Activated T-helper 1 cell treated with anti-CD3 and anti-CD28 coated beads, Interleukin-2, amount 50 U/mL, for 16 hours (primary cell): ENCODE data around the gene ZNF318.
"Not testable (repeated sequence)": the region's sequence is repeated elsewhere in the genome, so short reads cannot be mapped to it uniquely, and the experiment has no call there.

ENCODE experiments used
- DNase-seq, 2 donors: peaks; one replicate each; pipeline ENCODE4 v3.0.0-alpha.2; 2020; ENCODE audit warnings: low read depth in 1 of 2, low spot score in 1 of 2

ZNF318 gene

GRCh38 chr6:43336382-43336781 lies 33.1 kb downstream of the ZNF318 start:
- no peak for DNase-seq

- no peak for DNase-seq
These were observed 34.0 kb downstream of the ZNF318 start for GRCh38 chr6:43335469-43335868.

- no peak for DNase-seq
These were observed 34.9 kb downstream of the ZNF318 start for GRCh38 chr6:43334466-43335095.

DNA sequence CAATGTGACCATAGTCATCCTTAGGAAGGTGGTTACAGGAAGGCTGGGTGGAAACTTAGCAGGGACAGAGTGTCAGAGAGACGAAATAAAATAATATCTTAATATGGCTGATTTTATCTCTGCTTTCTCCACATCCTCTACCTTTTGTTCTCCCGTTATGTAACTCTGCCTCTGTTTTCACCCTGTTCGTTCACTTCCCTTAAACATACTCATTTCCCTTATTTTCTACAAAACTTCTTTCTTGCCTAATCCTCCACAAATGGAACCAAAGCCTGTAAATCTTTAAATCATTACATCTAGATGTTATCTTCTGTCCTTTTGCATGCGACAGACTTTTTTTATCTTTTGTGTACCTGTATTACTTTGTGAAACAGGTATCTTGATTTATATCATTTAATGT lies 37.6 kb downstream of the ZNF318 start:
- DNase-seq: no peak

DNA sequence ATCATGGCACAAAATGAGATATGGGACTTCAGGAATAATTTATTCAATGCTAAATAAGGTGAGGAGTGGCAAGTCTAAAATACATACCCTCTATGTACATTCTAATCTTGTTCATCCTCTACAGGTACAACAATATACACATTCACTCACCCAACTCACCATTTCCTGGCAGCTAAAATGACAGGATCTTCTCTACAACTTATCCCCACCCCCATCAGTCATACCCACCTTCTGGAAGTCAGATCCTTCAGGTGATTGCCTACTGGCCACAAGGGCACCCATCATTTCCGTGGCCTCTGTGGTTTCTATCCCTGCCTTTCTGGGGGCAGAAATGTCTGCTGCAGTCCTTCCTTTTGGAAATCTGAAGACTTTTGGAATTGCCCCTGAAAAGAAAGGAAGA lies 38.0 kb downstream of the ZNF318 start:
- no peak for DNase-seq

- DNase-seq: no peak
These were observed 40.9 kb downstream of the ZNF318 start for GRCh38 chr6:43328528-43328927.

DNA sequence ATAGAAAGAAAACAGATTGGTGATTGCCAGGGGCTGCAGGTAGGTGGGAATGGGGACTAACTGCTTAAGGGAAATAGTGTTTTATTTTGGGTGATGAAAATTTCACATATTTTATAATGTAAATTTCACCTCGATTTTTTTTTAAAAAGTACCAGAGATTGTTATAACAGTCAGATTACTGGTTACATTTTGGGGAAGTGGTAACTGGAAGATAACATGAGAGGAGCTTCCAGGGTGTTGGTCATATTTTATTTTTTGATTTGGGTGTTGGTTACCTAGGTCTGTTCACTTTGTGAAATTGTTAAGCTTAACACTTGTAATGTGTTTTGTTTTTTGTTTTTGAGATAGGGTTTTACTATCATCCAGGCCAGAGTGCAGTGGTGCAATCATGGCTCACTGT lies 43.6 kb downstream of the ZNF318 start:
- DNase-seq: no peak

DNA sequence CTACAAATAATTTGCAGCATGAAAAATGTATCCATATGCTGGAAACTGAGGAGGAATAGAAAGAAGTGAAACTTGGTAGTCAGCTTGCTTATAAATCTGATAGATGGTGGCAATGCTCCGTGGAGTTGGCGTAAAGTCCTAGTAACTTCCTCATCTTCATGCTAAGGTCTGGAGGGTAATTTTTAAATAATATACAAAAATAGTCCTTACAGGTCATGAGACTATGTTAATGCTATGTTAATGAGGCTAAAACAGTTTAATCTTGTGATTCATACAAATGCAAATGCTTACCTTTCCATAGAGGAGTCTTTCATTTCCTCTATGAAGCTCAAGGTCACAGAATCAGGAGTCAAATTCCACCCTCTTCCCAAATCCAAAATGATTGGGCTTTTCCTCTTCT lies 51.4 kb downstream of the ZNF318 start:
- DNase-seq: no peak

- DNase-seq: no peak
These were observed 55.6 kb downstream of the ZNF318 start for GRCh38 chr6:43313813-43314212.

- no peak for DNase-seq
These were observed 57.8 kb downstream of the ZNF318 start for GRCh38 chr6:43311666-43312065.

DNA sequence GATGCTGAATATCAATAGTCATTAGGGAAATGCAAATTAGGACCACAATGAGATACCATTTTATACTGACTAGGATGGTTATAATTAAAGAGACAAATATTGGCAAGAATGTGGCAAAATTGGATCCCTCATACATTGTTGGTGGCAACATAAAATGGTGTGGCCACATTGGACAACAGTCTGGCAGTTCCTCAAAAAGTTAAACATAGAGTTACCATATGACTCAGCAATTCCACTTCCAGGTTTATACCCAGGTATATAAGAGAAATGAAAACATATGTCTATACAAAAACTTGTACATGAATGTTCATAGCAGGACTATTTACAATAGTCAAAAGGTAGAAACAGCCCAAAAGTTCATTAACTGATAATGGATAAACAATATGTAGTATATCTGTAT lies 58.8 kb downstream of the ZNF318 start:
- DNase-seq: no peak

DNA sequence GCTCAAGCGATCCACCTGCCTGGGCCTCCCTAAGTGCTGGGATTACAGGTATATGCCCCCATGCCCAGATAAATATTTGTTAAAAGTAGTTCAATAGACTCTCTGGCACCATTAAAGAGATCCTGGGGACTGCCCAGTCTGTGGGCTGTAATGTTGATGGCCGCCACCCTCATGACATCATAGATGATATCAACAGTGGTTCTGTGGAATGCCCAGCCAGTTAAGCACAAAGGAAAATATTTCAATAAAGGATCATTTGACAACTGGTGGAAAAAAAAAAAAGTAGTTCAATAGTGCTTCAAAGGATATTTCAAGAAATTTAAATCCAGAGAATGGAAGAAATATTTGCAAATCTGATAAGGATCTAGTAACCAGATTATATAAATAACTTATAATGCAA lies 59.3 kb downstream of the ZNF318 start:
- no peak for DNase-seq

- DNase-seq: no peak
These were observed 60.4 kb downstream of the ZNF318 start for GRCh38 chr6:43308990-43309477.

DNA sequence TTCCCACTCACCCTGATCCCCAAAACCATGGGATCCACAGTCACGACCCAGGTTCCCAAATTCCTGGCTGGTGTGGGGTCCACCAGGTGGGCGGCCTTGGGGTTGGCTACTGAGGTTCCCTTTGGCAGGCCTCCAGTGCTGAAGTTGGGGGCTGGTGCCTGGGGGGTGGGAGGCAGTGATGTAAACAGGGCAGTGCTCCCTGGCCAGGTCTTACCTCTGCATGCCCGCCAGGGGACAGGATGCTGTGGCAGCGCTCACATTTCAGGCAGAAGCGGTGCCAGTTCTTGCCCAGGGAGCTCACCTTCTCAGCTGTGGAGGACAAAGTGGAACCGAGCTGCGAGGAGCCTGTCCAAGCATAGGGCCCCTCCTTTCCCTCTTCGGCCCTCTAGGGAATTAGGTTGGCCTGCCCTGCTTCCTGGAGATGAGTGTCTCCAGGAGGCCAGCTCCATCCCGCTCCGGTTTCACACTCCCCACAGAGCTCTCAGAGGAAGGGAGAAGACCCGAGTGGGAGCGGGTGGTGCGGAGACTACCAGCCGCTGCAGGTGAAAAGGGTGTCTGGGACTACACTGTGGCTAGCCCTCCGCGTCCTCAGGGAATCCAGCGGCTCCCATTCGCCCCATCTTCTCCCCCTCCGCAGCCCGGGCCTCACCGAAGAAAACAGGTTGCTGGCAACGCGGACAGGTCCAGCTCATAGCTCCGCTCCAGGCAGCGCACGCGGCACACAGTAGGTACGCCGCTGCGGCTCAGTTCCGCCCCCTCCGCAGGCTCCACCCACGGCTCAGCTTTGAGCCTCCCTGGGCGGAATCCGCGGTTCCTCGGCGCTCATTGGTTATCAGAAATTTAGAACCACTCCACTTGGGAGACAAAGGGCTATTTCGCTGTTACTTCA lies 61.1 kb downstream of the ZNF318 start, which contains the start of gene CRIP3:
Gene CRIP3 (minus strand): TSS at position 726 of the 889 bp plus-strand sequence. CDS start 34 bp downstream, at position 692.
- DNase-seq: peak in 1 of 2 donors; percentile 11

DNA sequence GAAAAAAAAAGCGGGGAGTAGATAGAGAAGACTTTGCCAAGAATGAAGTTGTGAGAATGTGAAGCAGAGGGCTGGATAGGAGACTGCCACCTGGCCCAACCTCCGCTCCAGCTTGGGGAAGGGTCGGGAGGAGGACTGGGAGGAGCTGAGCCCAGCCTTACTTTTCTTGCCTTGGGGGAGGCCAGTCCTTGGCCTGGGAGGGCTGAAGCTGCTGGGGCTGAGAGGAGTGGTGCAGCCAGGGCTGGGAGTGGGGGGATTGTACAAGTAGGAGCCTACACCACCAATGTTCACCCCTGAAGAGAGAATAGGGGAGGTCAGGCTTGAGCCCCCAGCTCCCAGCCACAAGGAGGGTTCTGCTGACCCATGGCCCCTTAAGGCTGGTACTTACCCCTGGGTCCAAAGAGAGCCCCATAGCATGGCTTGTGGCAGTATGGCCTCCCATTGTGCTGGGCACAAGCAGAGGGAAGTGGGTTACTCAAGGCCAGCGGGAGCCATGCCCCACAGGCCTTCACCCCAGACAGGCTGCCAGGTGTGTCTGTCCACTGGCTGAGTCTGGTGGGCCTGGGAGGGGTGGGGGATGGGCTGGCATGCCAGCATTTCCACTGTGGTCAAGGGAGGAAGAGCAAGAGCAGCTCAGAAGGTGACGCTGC lies 61.9 kb downstream of the ZNF318 start:
- DNase-seq: no peak

DNA sequence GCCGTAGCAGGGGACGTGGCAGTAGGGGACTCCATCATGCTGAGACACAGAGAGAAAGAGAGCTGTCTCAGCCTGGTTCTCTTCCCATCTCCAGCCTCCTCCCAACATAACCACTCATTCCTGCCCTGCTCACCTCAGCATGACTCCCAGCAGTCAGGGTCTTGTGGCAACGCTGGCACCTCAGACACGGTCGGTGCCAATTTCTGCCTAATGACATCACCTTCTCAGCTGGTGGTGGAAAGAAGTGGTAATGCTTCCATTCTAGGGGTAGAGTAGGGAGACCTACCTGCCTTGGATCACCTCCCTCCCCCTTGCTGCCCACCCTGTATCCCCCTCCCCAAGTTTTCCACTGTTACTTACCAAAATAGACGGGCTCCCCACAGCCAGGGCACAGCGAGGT lies 63.4 kb downstream of the ZNF318 start:
- no peak for DNase-seq

DNA sequence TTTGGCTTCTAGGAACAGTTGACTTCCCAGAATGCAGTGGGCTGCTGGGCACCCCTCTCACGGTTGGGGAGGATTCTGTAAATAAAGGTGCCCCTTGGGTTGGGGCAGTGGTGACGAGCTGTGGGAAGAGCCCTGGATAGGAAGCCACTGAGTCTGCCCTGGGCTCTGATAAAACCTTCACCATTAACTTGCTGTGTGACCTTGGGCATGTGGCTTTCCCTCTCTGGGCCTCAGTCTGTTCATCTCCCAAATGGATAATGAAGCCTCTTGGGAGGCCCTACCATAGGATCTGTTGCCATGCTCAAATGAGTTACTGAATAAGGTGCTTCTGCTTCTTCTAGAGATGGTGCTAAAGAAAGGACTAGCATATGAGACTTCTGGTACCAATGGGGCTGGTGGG lies 64.6 kb downstream of the ZNF318 start:
- no peak for DNase-seq

GRCh38 chr6:43304361-43304760 lies 65.1 kb downstream of the ZNF318 start:
- no peak for DNase-seq

DNA sequence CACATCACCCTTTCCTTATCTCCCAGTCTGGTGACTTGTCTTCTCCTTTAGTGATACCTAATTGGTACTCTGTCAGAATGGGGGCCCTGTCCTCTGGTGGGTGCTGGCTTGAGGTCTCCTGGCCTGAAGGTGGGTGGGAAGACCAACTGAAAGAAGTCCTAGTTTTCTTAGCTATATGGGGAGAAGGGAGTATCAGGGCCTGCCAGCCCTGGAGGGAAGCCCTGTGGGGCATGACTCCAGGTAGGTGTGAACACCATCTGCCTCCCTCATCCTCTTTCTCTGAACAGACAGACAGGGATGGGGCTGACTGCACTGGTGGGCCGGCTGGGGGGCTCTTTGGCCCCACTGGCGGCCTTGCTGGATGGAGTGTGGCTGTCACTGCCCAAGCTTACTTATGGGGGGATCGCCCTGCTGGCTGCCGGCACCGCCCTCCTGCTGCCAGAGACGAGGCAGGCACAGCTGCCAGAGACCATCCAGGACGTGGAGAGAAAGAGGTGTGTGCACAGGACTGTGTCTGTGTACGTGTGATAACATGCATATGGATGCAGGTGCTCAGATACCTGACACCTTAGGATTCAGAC lies 65.6 kb downstream of the ZNF318 start:
- no peak for DNase-seq

DNA sequence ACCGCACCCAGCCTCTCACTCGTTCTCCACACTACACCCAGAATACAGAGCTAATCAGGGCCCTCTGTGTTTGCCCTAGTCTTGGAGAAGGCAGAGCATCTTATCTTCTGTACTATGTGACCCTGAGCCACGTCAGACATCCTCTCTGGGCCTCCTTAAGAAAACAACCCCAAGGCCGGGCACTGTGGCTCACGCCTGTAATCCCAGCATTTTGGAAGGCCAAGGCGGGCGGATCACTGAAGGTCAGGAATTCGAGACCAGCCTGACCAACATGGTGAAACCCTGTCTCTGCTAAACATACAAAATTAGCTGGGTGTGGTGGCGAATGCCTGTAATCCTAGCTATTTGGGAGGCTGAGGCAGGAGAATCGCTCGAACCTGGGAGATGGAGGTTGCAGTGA lies 66.4 kb downstream of the ZNF318 start:
- not testable (repeated sequence) for DNase-seq

GRCh38 chr6:43302126-43302525 lies 67.3 kb downstream of the ZNF318 start:
- DNase-seq: no peak
